Activated B cell treated with CpG ODN at 0.5 μM for 24 hours (primary cell): ENCODE measurements around the gene ITLN1. TPM values are rescaled to one million over a fixed set of nuclear protein-coding genes. Genes with fewer than 3 reads are reported as not detected.
"Not testable (repeated sequence)": the region's sequence is repeated elsewhere in the genome, so short reads cannot be mapped to it uniquely, and the experiment has no call there.

Experiments used
- ATAC-seq: fragments of 200-7000 bp; cut with Tn5 transposase; one replicate; pipeline ENCODE4 v1.10.0; 2021; ENCODE audit warnings: low read depth, mild to moderate bottlenecking, moderate library complexity
- CTCF ChIA-PET: fragments of 350-600 bp; sonication (Branson Sonifier 250); formaldehyde crosslinking; loops from one replicate; lab custom pipeline; 2021; ENCODE audit warnings: antibody characterized with exemption; lab: Charles Lee
- POLR2A ChIA-PET: fragments of 350-600 bp; sonication (Branson Sonifier 250); formaldehyde crosslinking; loops from one replicate; lab custom pipeline; 2021; ENCODE audit warnings: antibody characterized with exemption; lab: Charles Lee
- DNase-seq: peaks from one replicate; pipeline ENCODE4 v3.0.0; 2022
- H3K27ac Mint-ChIP-seq: one replicate; pipeline ENCODE4 v1.8.0; 2020; ENCODE audit warnings: mixed read lengths
- H3K27me3 Mint-ChIP-seq: one replicate; pipeline ENCODE4 v1.8.0; 2021; ENCODE audit warnings: mixed read lengths
- H3K36me3 Mint-ChIP-seq: one replicate; pipeline ENCODE4 v1.8.0; 2021; ENCODE audit warnings: low read depth, mixed read lengths
- H3K4me1 Mint-ChIP-seq: one replicate; pipeline ENCODE4 v1.8.0; 2021; ENCODE audit warnings: mixed read lengths
- H3K4me3 Mint-ChIP-seq: one replicate; pipeline ENCODE4 v1.8.0; 2020; ENCODE audit warnings: mild to moderate bottlenecking, mixed read lengths
- H3K9me3 Mint-ChIP-seq: one replicate; pipeline ENCODE4 v1.8.0; 2020; ENCODE audit warnings: mixed read lengths
- CTCF ChIP-seq: fragments of 200-600 bp; IDR thresholded peaks from one replicate; pipeline ENCODE4 v1.8.0; 2022; ENCODE audit warnings: antibody characterized with exemption, mild to moderate bottlenecking
- intact Hi-C: fragments of 100-400 bp; cut with micrococcal nuclease; formaldehyde crosslinking; loops from one replicate; pipeline ENCODE4 v1.15.1; 2024
- total RNA-seq: library from RNA; stranded (reverse); gene quantifications from 2 replicates; pipeline ENCODE4 v1.2.3, GENCODE V29; 2022

The ITLN1 gene
- total RNA-seq, 1 donor from 2014 or later, result not detected

DNA sequence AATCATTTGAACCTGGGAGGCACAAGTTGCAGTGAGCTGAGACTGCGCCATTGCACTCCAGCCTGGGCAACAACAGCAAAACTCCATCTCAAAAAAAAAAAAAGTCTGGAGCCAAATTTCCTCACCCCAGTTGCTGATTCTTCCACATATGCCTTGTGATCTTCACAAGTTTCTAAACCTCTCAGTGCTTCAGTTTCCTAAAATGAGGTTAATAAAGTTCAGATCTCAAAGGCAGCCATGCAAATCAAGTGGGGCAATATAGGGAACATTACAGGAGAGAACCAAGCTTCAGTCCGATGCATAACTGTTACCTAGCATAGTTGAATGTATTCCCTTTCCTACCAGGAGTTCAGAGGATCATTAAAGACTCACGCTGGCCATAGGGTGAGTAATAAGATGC is 4.8 kb downstream of the ITLN1 start:
- Mint-ChIP-seq H3K36me3 (no peaks in the 10 kb centered on the region), H3K27me3 (peaks cover 2% of the 10 kb centered on the region), H3K4me1 (peaks cover 10% of the 10 kb centered on the region), H3K4me3 (no peak overlapping the region), H3K9me3 (no peaks in the 10 kb centered on the region), H3K27ac (no peak overlapping the region)
- CTCF ChIA-PET, result no interaction called here
- no peak for TF ChIP-seq CTCF
- POLR2A ChIA-PET, result no interaction called here
- DNase-seq (no peak), ATAC-seq (no peak)
- intact Hi-C loops, result no loop called here

DNA sequence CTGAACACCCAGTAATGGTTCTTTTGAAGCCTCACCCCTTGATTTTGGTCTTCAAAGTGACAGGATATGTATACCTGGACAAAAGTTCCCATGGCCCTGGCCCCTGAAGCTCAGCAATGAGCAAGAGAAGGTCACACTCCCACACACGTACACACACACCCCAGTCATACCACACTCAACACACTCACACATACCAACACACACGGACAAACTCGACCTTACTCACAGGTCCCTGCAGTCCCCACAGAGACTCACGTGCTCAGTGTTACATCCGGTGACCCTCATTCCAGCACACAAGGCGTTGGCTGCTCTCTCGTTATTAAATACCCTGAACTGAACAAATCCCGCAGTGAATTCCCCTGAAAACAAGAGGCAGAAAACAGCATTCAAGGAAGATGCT is 5.9 kb downstream of the ITLN1 start:
- ATAC-seq (no peak), DNase-seq (no peak)
- Mint-ChIP-seq H3K27me3 (peaks cover 2% of the 10 kb centered on the region), H3K9me3 (no peaks in the 10 kb centered on the region), H3K27ac (no peak overlapping the region), H3K4me3 (no peak overlapping the region), H3K4me1 (peaks cover 14% of the 10 kb centered on the region), H3K36me3 (no peaks in the 10 kb centered on the region)
- no peak for TF ChIP-seq CTCF
- ChIA-PET CTCF (no interaction called here), POLR2A (interaction anchor here (0.6 kb wide), 1 partner anchor 612 kb away, joined by 4 read pairs; no protein-coding TSS in a partner anchor)
- intact Hi-C loops, result no loop called here

- ChIA-PET POLR2A (no interaction called here), CTCF (interaction anchor here (0.5 to 2.2 kb wide), 6 partner anchors 16 to 100 kb away, joined by 3 to 5 read pairs (median 4); no protein-coding TSS in a partner anchor)
- no peaks in the 10 kb centered on the region for H3K9me3 Mint-ChIP-seq
- intact Hi-C loops, result loop anchor here (1.0 to 2.0 kb wide), 2 partner anchors 40 to 150 kb away; no protein-coding TSS in a partner anchor
- no peaks in the 10 kb centered on the region for H3K36me3 Mint-ChIP-seq
- no peak overlapping the region for H3K4me3 Mint-ChIP-seq
- TF ChIP-seq CTCF, result no peak
- peaks cover 6% of the 10 kb centered on the region for H3K27me3 Mint-ChIP-seq
- peak; percentile 28 for ATAC-seq
- H3K27ac Mint-ChIP-seq, result no peak overlapping the region
- peaks cover 14% of the 10 kb centered on the region for H3K4me1 Mint-ChIP-seq
- no peak for DNase-seq
Measured at GRCh38 chr1:160877221-160877620, 7.8 kb downstream of the ITLN1 start.

DNA sequence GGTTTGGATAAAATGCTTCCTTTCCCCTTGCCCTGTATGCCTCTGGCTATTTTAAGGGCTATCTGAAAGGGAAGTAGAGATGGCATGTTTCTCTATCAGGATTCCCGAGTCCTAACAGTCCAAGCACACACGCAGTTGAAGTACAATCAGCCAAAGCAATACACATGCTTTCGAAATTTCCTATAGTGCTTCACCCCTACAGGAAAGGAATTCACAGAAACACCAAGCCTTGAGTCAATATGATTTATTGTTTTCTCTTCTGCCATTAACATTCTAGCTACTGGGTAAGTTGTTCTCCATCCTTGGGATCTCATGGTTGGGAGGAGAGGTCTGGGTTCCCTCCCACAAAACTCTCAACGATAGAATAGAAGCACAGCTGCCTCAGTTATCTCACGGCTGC is 8.7 kb downstream of the ITLN1 start:
- H3K27me3 Mint-ChIP-seq, result peaks cover 6% of the 10 kb centered on the region
- no peak for TF ChIP-seq CTCF
- ChIA-PET CTCF (interaction anchor here (0.7 to 2.2 kb wide), 3 partner anchors 15 to 99 kb away, joined by 3 to 5 read pairs (median 4); no protein-coding TSS in a partner anchor), POLR2A (no interaction called here)
- H3K36me3 Mint-ChIP-seq, result no peaks in the 10 kb centered on the region
- peak overlapping the region; percentile 12 for H3K27ac Mint-ChIP-seq
- no peak overlapping the region for H3K4me3 Mint-ChIP-seq
- H3K4me1 Mint-ChIP-seq, result peaks cover 14% of the 10 kb centered on the region
- DNase-seq (no peak), ATAC-seq (no peak)
- intact Hi-C loops, result loop anchor here (2.0 kb wide), 1 partner anchor 150 kb away; no protein-coding TSS in a partner anchor
- no peaks in the 10 kb centered on the region for H3K9me3 Mint-ChIP-seq

DNA sequence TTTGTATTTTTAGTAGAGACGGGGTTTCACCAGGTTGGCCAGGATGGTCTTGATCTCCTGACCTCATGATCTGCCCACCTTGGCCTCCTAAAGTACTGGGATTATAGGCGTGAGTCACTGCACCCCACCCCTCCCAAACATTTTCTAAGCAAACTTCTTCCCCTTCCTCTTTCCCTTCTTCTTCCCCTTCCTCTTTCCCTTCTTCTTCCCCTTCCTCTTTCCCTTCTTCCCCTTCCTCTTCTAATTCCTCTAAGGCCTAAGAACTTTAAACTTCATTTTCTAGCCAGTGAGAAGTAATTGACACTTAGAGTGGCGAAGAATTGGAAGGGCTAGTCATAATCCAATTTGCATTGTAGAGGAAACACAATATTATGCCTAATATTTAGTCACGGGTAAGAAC is 9.4 kb downstream of the ITLN1 start:
- H3K36me3 Mint-ChIP-seq, POLR2A ChIA-PET, ATAC-seq, H3K27me3 Mint-ChIP-seq, H3K9me3 Mint-ChIP-seq, DNase-seq, H3K4me3 Mint-ChIP-seq, CTCF ChIA-PET, intact Hi-C loops: not testable (repeated sequence)
- H3K27ac Mint-ChIP-seq, result peak overlapping the region; percentile 21
- H3K4me1 Mint-ChIP-seq, result peaks cover 14% of the 10 kb centered on the region

DNA sequence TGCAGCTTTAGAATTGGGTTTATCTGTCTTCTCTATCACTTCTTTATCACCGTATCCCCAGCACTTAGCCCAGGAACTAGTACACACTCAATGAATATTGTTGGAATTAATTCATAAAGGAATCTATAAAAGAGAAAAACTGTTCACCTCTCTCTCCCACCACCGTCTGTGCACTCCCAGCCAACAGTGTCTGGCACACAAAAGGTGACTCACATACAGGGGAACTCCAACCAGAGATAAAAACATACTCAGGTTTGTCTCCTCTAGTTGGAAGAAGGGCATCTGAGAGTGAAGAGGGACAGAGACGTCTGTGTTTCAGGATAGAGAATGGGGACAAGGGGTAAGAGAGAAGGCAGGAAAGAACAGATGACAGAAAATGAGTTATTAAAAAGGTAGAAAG is 10.0 kb downstream of the ITLN1 start:
- H3K4me3 Mint-ChIP-seq, result no peak overlapping the region
- TF ChIP-seq CTCF, result no peak
- no peaks in the 10 kb centered on the region for H3K9me3 Mint-ChIP-seq
- no peaks in the 10 kb centered on the region for H3K36me3 Mint-ChIP-seq
- H3K27ac Mint-ChIP-seq, result no peak overlapping the region
- H3K27me3 Mint-ChIP-seq, result peaks cover 6% of the 10 kb centered on the region
- H3K4me1 Mint-ChIP-seq, result peaks cover 14% of the 10 kb centered on the region
- ATAC-seq, result peak; percentile 47
- CTCF ChIA-PET, result no interaction called here
- POLR2A ChIA-PET, result no interaction called here
- intact Hi-C loops, result no loop called here
- DNase-seq, result no peak
